Colon (tissue), 2 donors: ENCODE data around the gene MCHR1.
A peak's percentile ranks its signal among the peaks of the same experiment; 100 is the strongest.
"Not testable (repeated sequence)": the region's sequence is repeated elsewhere in the genome, so short reads cannot be mapped to it uniquely, and the experiment has no call there.

Experiments
- FAIRE-seq: peaks from 2 replicates; lab custom pipeline; 2012; peaks lifted over from hg19 to GRCh38; lab: Jason Lieb, UNC
- donor health status: control.
- donor health status: control.

Gene MCHR1

GRCh38 chr22:40679249-40679963 lies at the start of gene MCHR1:
MCHR1 (plus strand) TSS chr22:40679484; CDS start chr22:40679653, 169 bp downstream.
- no peak for FAIRE-seq

GRCh38 chr22:40631925-40632324 lies 47.4 kb upstream of the MCHR1 start:
- no peak for FAIRE-seq

- FAIRE-seq, result no peak
Observed at GRCh38 chr22:40633036-40633435, 46.2 kb upstream of the MCHR1 start.

- FAIRE-seq, result no peak
Observed at GRCh38 chr22:40634119-40634903, 45.0 kb upstream of the MCHR1 start.

- FAIRE-seq, result no peak
Observed at GRCh38 chr22:40635043-40635939, 44.0 kb upstream of the MCHR1 start.

- no peak for FAIRE-seq
Observed at GRCh38 chr22:40635940-40636379, 43.3 kb upstream of the MCHR1 start.

GRCh38 chr22:40636380-40637182 lies 42.7 kb upstream of the MCHR1 start, which contains the start of gene MRTFA:
MRTFA (minus strand) TSS chr22:40636719.
- FAIRE-seq, result peak; percentile 43

- FAIRE-seq, result no peak
Observed at GRCh38 chr22:40637183-40638150, 41.8 kb upstream of the MCHR1 start.

- no peak for FAIRE-seq
Observed at GRCh38 chr22:40638261-40638660, 41.0 kb upstream of the MCHR1 start.

- FAIRE-seq, result no peak
Observed at GRCh38 chr22:40641269-40641668, 38.0 kb upstream of the MCHR1 start.

- FAIRE-seq, result no peak
Observed at GRCh38 chr22:40642316-40642715, 37.0 kb upstream of the MCHR1 start.

GRCh38 chr22:40645579-40646197 lies 33.6 kb upstream of the MCHR1 start:
- no peak for FAIRE-seq

GRCh38 chr22:40648386-40648785 lies 30.9 kb upstream of the MCHR1 start:
- no peak for FAIRE-seq

GRCh38 chr22:40651057-40651456 lies 28.2 kb upstream of the MCHR1 start:
- no peak for FAIRE-seq

GRCh38 chr22:40651563-40652501 lies 27.5 kb upstream of the MCHR1 start:
- FAIRE-seq, result no peak

GRCh38 chr22:40653361-40653760 lies 25.9 kb upstream of the MCHR1 start:
- no peak for FAIRE-seq

GRCh38 chr22:40654522-40655167 lies 24.6 kb upstream of the MCHR1 start:
- no peak for FAIRE-seq

GRCh38 chr22:40655941-40656340 lies 23.3 kb upstream of the MCHR1 start:
- FAIRE-seq, result not testable (repeated sequence)
